Stimulated activated CD8-positive, alpha-beta memory T cell treated with anti-CD3 and anti-CD28 coated beads, Interleukin-7, amount 100 ng/mL, for 1 hour (primary cell): ENCODE results near the gene DLGAP5.

Experiments
- DNase-seq, 2 donors: peaks; one replicate each; pipeline ENCODE4 v3.0.0-alpha.2; 2020; ENCODE audit warnings: low read depth in 2 of 2

Gene DLGAP5, protein sequence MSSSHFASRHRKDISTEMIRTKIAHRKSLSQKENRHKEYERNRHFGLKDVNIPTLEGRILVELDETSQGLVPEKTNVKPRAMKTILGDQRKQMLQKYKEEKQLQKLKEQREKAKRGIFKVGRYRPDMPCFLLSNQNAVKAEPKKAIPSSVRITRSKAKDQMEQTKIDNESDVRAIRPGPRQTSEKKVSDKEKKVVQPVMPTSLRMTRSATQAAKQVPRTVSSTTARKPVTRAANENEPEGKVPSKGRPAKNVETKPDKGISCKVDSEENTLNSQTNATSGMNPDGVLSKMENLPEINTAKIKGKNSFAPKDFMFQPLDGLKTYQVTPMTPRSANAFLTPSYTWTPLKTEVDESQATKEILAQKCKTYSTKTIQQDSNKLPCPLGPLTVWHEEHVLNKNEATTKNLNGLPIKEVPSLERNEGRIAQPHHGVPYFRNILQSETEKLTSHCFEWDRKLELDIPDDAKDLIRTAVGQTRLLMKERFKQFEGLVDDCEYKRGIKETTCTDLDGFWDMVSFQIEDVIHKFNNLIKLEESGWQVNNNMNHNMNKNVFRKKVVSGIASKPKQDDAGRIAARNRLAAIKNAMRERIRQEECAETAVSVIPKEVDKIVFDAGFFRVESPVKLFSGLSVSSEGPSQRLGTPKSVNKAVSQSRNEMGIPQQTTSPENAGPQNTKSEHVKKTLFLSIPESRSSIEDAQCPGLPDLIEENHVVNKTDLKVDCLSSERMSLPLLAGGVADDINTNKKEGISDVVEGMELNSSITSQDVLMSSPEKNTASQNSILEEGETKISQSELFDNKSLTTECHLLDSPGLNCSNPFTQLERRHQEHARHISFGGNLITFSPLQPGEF

DNA sequence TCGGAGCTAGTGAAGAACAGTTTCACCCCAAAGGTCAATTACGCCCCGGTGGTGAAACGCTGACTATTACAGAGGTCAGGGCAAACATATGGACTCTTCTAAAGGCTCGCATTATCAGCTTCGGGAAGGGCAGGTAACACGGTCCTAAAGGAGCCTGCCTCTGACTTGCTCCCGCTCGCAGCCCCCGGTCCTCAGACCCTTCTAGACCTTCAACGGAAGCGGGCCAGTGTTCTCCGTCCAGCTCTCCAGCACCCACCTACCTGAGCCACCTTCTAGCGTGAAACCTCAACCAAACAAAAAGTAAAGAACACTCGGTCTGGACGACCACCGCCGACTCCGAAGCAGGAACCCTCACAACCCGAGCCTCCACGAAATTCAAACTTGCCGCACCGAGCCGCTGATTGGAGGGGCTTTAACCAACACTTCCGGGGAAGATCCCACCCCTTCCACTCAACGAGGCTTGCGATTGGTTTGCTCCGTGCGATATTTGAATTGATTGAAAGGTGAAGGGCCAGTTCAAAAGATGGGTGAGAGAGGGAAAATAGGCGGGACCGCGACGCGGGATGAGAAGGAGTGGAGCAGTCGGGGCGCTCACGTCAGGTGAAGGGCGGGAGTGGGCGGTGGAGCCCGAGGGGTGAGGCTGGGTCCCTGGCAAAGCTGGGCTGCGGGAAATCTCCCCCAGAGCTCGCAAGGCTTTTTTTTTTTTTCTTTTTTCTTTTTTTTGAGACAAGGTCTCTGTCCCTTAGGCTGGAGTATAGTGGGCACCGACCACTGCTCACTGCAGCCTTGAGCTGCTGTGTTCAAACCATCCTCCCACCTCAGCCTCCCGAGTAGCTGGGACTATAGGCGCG is at the start of gene DLGAP5:
Gene DLGAP5, minus strand, starts transcription at position 383 of the 851 bp plus-strand sequence. CDS start 2,406 bp downstream, outside the sequence.
- DNase-seq = peak; percentile 67 to 69

DNA sequence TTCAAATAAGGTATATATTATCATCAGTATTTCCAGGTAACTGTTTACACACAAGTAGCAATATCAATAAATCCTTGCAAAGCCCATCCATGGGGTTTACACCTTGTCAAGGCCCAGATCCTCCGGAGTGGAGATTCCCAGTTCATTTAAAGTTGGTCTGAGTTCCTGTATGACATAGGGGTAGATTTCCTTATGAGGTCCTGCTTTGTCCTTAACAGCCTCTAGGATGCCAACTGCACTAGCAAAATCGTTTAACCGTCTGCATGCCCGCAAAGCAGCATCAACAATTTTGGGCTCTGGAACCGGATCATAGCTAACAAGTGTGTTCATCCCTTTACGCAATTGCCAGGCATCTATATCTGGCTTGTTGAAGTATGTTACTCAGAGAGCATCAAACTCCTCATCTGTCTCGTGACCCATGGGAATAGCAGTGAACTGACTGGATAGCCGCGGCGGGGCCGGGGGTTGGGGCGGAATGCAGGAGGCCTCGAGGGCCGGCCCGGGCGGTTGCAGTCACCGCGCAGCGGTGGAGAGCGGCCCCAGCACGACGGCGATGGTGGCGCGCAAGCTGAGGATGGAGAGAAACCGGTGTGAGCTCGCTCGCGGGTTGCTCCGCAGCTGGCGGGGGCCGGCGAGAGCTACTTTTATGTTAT is 49.3 kb upstream of the DLGAP5 start:
- no peak for DNase-seq

DNA sequence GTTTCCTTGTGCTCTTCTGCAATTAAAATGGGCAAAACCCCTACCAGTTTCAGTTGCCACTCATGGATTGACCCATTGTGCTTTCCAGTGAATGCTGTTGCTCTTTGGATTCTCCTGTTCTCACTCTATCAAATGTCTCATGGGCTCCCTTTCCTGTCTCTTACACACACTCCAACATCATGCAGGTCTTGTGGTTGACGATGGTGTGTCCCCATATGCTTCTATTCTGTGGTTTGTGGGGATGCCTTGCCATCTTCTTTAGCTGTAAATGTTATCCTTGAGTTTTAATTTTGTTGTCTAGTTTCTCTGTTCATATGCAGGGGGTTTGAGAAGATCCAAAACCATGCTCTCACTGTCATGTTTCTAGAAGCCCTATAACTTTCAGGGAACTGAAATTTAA is 47.9 kb upstream of the DLGAP5 start:
- DNase-seq = no peak

DNA sequence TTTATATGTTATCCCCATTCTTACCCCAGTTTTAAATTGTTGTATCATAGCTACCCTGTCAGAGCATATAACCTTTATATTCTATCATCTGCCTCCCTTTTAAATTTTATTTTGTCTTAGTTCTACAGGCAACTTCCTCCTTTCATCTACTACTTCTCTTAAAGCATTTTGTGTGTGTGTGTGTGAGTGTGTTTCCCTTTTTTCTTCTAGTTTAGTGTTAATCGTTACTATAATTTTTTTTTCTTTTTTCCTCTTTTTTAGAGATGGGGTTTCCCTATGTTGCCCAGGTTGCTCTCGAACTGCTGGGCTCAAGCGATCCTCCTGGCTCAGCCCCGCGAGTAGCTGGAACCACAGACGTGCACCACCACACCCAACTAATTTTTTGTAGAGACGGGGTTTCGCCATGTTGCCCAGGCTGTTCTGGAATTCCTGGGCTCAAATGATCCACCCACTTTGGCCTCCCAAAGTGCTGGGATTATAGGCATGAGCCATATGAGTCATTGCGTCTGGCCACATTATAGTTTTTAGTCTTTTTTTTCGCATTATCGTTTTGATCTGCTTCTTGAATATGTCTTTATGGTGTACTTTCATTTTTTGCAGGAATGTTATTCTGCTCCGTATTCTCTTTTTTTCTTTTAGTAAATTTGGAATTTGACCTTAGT is 46.8 kb upstream of the DLGAP5 start:
- no peak for DNase-seq

DNA sequence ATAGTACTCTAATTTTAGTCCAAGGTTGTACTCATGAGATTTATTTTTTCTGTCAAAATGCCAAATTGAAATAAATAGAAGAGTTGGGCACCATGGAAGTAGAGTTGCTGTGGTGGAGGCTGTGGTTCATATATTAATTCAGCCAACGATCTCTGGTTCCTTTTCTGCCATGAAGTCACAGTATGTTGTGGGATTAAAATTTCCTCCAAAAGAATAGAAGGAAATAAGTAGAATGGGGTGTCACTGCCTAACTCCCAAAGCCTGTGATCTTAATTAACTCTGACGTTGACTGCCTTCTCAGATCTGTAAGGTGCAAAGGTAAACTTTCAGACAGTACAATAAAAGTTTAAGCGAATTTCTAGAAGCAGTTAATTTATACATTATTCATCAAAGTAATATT is 42.2 kb upstream of the DLGAP5 start:
- no peak for DNase-seq

DNA sequence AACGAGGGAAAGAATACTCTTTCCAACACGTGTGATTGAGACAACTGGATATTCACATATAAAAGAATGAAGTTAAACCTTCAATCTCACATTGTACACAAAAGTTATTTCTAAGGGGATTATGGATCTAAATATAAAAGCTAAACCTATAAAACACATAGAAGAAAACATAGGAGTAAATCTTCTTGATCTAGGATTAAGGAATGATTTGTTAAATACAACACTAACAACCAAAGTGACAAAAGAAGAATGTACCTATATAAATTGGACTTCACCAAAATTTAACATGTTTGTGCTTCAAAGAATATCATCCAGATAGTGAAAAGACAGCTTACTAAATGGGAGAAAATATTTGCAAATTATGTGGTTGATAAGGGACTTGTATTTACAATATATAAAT is 36.9 kb upstream of the DLGAP5 start:
- no peak for DNase-seq

DNA sequence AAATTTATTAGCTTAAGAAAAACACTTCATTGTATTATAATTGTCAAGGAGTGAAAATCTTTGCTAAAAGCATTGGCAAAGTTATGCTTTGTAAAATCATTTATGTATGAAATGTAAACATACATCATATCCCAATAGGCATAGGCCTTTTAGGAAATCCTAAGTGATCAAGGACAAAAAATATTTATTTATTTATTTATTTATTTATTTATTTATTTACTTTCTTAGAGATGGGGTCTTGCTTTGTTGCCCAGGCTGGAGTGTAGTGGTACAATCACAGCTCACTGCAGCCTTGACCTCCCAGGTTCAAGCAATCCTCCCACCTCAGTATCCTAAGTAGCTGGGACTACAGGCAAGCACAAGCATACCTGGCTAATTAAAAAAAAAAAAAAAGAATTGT is 32.0 kb upstream of the DLGAP5 start:
- no peak for DNase-seq

DNA sequence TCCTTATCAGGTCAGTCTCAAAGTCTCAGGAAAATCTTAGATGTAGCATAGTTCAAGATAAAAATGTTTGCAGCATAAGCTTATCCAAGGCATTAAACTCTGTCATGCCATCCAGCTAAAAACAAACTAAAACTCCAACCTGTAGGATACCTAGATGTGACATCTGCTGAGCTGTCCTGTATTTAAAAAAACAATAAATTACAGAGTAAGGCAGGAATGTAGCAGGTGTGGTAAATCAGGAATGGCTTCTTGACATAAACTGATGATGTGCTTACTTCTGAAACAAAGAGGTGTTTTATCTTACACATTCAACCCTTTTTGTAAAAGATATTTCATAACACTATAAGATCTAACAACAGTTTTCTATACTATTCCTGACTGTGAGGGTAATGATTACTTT is 30.6 kb upstream of the DLGAP5 start:
- no peak for DNase-seq

DNA sequence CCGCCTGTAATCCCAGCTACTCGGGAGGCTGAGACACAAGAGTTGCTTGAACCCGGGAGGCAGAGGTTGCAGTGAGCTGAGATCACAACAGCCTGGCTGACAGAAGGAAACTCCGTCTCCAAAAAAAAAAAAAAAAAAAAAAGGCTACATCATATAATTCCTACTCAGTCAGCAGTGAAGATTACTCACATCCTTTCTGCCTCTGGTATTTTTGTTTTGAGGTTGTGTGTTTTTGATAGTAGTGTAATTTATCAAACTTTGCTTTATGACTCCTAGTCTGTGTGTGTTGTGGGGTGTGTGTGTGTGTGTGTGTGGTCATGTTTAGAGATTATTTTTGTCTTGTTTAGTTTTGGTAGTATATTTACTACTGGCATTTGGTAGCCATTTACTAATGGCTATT is 29.8 kb upstream of the DLGAP5 start:
- no peak for DNase-seq

DNA sequence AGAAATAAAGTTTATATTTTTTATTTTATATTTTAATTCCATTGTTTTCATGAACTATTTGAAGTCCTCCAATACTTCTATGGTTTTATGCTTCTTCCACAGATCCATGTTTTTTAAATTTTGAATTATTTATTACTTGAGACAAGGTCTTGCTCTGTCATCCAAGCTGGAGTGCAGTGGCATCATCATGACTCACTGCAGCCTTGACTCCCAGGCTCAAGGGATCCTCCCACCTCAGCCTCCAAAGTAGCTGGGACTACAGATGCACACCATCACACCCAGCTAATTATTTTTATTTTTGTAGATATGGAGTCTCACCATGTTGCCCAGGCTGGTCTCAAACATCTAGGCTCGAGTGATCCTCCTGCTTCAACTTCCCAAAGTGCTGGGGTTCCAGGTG is 28.8 kb upstream of the DLGAP5 start:
- DNase-seq = no peak

DNA sequence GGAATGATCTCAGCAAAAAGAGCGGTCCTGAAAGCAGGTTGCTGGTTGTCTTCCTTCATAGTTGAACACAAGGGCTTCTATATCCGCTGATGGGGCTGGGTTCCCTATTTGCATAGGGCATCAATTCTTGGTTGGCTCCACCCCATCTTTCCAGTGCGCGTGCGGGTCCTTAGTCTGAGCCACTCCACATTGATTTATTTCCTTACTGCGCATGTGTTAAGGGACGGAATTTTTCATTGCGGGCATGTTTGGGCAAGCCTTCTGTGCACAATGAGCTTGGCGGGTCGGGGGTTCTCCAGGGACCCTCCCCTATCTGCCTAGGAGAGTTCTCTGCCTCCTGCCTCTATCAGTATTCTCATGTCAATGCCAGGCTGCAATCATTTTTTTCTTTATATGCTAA is 21.2 kb upstream of the DLGAP5 start:
- DNase-seq = no peak

DNA sequence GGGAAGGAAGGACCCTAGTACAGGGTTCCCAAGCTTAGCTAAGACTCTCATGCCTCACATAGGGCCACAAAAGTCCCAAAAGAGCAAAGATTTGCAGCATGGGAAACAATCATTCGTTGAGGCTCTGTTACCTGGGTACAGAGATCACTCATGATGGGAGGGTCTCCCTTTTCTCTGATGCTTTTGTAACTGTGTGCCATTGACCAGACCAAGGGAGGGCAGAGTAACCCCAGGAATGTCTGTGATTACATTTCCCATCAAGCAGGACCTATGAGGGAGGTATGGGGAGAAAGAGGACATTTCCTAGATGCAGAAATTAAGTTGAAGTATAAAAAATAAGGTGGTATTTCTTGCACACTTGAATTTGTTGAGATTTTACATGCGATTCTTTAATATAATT is 16.4 kb upstream of the DLGAP5 start:
- no peak for DNase-seq

DNA sequence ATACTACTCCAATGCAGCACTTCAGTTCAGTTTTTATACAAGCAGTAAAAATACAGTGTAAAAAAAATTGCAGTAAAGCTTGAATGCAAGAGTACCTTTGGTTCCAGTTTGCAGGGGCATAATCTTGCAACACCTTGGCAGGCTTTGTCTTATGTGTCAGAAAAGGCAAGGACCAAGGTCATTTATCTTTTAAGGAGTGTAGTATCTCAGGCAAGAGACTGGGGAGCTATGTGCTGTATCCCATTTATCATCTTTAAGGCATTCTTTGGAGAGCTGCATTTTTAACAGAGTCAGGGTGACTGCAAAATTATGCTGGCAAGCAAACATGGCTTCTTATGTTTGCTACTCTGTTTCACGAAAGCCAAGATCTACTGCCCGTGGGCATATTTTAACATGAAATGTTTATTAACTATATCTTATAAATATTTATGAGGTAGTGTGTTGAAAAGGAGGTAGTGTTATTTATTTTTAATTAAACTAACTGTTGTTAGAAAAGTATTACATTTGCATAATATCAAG is 14.8 kb upstream of the DLGAP5 start:
- DNase-seq = no peak

DNA sequence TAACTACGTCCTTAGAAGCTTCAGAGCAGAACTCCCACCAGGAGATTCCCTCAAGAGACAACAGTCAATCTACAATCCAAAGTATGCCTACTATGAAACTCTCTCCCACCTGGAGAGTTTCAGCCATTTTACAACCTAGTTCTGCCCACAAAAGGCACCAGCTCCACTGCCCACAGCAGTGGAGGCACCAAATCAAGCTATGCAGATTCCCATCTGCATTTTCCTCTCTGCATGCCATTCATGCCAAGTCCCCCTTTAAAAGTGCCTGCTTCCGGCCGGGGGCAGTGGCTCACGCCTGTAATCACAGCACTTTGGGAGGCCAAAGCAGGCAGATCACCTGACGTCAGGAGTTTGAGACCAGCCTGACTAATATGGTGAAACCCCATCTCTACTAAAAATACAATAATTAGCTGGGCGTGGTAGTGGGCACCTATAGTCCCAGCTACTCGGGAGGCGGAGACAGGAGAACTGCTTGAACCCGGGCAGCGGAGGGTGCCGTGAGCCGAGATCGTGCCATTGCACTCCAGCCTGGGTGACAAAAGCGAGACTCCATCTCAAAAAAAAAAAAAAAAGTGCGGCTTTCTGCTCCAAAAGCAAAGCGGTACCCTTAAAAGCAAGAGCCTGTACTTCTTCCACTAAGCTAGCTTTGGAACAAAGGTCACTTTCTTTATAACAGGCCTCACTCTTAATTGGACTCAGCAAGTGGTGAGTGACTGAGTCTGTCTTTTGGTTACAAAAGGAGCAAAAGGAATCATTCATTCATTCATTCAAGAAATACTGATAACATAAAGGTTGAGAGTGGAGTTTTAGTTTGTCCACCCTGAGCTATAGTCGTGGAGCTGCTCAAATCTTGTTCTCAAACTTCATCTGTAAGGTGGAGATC is 10.1 kb upstream of the DLGAP5 start:
- DNase-seq = no peak

DNA sequence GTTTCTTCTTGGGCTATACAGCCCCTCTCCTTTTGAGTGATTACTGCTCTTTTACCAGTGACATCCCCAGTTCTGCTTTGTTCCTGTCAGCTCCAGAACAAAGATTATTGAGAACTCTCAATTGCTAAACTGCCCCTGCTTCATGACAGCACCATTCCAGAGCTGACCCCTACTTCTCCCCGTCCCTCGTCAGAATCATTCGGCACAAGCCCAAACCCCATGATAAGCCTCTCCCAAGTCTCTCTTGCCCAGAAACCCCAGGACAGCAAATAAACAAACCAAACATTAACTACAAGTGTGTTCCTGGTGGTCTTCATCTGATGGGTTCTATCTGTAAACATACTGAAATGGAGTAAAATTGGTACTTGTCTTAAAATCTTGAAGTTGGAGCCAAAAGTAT is 9.3 kb upstream of the DLGAP5 start:
- no peak for DNase-seq

DNA sequence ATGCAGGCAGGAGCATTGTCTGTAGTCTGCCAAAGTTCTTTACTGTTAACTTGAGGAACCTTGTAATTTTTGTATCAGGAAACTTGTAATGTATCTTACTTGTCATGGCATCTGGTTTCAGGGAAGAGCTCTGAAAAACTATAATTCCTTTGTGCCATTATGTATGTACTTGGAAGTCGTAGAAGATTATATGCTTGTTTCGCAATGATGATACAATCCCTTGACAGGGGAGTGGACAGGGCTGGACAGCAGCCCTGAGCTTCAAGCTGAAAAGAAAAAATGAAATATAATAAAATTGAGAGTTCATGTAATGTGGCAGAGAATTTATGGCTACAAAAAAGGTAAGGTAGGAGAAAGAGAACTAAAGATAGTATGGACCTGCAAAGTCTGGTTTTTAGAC is 7.4 kb upstream of the DLGAP5 start:
- no peak for DNase-seq

DNA sequence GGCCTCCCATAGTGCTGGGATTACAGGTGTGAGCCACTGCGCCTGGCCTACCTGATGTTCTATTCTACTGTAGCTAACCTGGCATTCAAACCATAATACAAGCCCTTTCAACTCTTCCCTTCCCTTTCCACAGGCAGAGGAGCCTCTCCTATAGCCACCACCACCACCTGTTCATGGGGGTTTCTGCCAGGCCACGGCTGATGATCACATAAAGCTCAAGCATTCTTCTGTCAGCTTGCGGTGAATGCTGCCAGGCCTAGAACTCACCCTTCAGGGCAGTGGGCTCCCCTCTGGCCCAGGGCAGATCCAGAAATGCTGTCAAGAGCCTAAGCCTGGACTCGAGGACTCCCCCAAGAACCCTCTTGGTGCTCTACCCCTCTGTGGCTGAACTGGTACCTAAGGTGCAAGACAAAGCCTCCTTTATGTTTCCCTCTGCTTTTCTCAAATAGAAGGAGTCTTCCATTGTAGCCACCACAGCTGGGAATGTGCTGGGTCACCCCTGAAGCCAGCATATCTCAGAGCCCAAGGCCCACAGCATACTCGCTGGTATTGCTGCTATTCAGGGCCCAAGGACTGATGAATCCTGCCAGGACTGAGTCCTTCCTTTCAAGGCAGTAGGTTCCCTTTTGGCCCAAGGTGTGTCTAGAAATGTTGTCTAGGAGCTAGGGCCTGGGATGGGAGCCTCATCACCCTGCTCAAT is 3.4 kb upstream of the DLGAP5 start:
- no peak for DNase-seq

DNA sequence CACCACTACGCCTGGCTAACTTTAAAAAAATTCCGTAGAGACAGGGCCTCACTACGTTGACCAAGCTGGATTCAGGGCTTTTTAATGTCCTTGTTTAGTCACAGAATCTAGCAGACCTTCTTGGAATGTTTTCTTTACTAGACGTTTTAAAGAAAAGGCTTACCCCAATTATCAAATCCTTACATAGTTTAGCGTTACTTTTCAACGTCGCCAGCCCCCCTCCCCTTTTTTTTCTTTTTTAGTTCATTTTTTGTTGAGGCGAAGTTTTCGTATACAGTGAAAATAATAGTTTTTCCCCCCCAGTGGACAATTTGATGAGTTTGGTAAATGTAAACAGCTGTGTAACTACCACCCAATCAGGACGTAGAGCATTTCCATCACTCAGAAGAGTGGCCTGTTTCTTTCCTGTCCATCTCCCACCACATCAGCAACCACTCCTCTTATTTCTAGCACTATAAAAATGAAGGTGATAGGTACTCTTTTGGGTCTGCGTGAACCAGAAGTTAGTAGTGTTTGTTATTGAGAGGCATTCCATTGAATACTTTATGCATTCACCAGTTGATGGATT is 753 bp upstream of the DLGAP5 start:
- DNase-seq = no peak

DNA sequence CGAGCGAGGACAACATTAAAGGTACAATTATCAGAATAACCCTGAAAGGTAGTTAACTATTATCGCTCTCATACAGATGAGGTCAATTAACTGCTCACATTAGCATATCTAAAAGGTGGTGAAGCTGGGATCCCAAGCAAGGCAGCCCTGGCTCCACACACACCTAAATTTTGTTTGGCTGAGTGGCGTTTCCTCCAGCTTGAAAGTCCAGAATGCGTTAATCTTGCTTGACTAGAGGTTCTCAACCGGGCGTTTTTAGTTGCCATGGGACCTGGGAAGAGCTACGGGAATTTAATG is 531 bp downstream of the DLGAP5 start:
- no peak for DNase-seq
